ENCODE measurements around the gene NXN. TPM values are rescaled to one million over a fixed set of nuclear protein-coding genes. Genes with fewer than 3 reads are reported as not detected.
"Not testable (repeated sequence)": the region's sequence is repeated elsewhere in the genome, so short reads cannot be mapped to it uniquely, and the experiment has no call there.

The NXN gene
- polyA plus RNA-seq, 1 donor from 2014 or later, result 14.8 TPM

DNA sequence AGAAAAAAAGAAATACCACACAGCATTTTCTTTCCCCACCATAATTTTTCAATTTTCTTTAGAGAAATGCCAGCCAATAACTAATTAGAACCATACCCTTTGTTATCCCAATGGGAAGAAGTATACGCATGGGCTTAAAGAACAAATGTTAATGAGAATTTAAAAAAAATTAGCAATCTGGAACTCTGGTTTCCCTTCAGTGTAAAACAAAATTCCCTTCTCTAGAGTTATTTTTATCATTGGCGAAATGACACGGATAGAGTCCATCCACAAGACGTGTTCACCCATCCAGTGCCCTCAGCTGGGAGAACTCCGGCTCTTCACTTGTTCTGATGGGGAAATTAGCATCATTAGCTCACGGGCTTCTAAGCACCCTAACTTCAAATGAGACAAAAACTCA lies 3.3 kb downstream of the NXN start:
- no peak overlapping the region for H3K27ac ChIP-seq (ENCODE audit: low read length)
- H3K79me2 ChIP-seq (replicated peaks; ENCODE audit: insufficient read depth, low read length), result peaks cover 68% of the 10 kb centered on the region
- H3K4me3 ChIP-seq (ENCODE audit: low read length), result no peak overlapping the region
- H3K4me2 ChIP-seq (ENCODE audit: low read length), result no peak overlapping the region
- no peaks in the 10 kb centered on the region for H3K27me3 ChIP-seq (ENCODE audit: insufficient read depth, low read depth, low read length)
- H3K9me2 ChIP-seq (ENCODE audit: insufficient read depth, low read length), result no peaks in the 10 kb centered on the region
- H4K20me1 ChIP-seq (ENCODE audit: insufficient read depth), result no peaks in the 10 kb centered on the region
- no peak overlapping the region for H2AFZ ChIP-seq (ENCODE audit: low read depth, low read length)
- H3K9ac ChIP-seq (ENCODE audit: low read length), result no peak overlapping the region
- no peaks in the 10 kb centered on the region for H3K9me3 ChIP-seq (ENCODE audit: low read length)
- peaks cover 8% of the 10 kb centered on the region for H3F3A ChIP-seq (ENCODE audit: insufficient read depth, low read length, poor library complexity, severe bottlenecking)
- no peaks in the 10 kb centered on the region for H3K36me3 ChIP-seq (ENCODE audit: insufficient read depth, low read length)
- TF ChIP-seq TAF1 (IDR thresholded peaks at IDR 0.05; ENCODE audit: low read depth), result no peak
- TF ChIP-seq POLR2AphosphoS5 (IDR thresholded peaks at IDR 0.05), result no peak
- no peak for TF ChIP-seq REST (IDR thresholded peaks at IDR 0.05; ENCODE audit: borderline replicate concordance)
- no peak for TF ChIP-seq EZH2 (IDR thresholded peaks at IDR 0.05; ENCODE audit: borderline replicate concordance, insufficient read depth, low read length, poor library complexity, severe bottlenecking)

DNA sequence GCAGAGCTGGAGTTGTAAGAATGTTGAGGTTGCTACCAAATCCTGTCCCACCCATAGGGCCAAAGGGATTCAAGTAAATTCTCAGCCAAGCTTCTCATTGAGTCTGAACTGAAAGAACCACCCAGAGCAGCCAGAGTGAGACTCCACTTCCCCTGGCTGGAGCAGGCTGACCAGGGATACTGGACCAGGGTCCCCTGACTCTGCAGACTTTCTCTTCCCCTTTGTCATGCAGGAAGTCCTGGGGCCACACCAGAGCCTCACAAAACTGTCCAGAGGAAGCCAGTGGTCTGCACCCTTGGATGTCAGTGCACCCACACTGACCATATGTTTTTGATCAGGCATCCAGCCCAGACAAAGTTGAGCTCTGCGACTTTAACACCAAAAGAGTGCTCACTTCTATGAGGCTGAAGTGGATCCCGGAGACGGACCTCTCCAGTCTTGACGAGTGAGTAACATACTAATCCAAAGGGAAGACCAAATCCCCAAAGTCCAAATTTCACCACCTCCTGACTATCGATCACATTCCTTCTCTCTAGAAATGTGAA lies 4.1 kb downstream of the NXN start:
- TF ChIP-seq POLR2AphosphoS5 (IDR thresholded peaks at IDR 0.05) (no peak), MXI1 (conservative IDR thresholded peaks at IDR 0.05; ENCODE audit: poor library complexity, severe bottlenecking) (no peak), EP300 (conservative IDR thresholded peaks at IDR 0.05; ENCODE audit: poor library complexity, severe bottlenecking) (no peak), TAF1 (IDR thresholded peaks at IDR 0.05; ENCODE audit: low read depth) (no peak), REST (IDR thresholded peaks at IDR 0.05; ENCODE audit: borderline replicate concordance) (no peak), RAD21 (conservative IDR thresholded peaks at IDR 0.05) (no peak), SMC3 (conservative IDR thresholded peaks at IDR 0.05; ENCODE audit: poor library complexity) (no peak), EZH2 (IDR thresholded peaks at IDR 0.05; ENCODE audit: borderline replicate concordance, insufficient read depth, low read length, poor library complexity, severe bottlenecking) (no peak)
- H3F3A ChIP-seq (ENCODE audit: insufficient read depth, low read length, poor library complexity, severe bottlenecking), result peaks cover 6% of the 10 kb centered on the region
- H4K20me1 ChIP-seq (ENCODE audit: insufficient read depth), result no peaks in the 10 kb centered on the region
- peaks cover 70% of the 10 kb centered on the region for H3K79me2 ChIP-seq (replicated peaks; ENCODE audit: insufficient read depth, low read length)
- no peaks in the 10 kb centered on the region for H3K27me3 ChIP-seq (ENCODE audit: insufficient read depth, low read depth, low read length)
- H3K27ac ChIP-seq (ENCODE audit: low read length), result no peak overlapping the region
- H3K9me3 ChIP-seq (ENCODE audit: low read length), result no peaks in the 10 kb centered on the region
- no peaks in the 10 kb centered on the region for H3K36me3 ChIP-seq (ENCODE audit: insufficient read depth, low read length)
- H3K4me2 ChIP-seq (ENCODE audit: low read length), result no peak overlapping the region
- no peak overlapping the region for H2AFZ ChIP-seq (ENCODE audit: low read depth, low read length)
- H3K9ac ChIP-seq (ENCODE audit: low read length), result no peak overlapping the region
- H3K4me3 ChIP-seq (ENCODE audit: low read length), result no peak overlapping the region
- H3K9me2 ChIP-seq (ENCODE audit: insufficient read depth, low read length), result no peaks in the 10 kb centered on the region

GRCh38 chr17:974778-975177 lies 4.8 kb downstream of the NXN start:
- not testable (repeated sequence) for H4K20me1 ChIP-seq (ENCODE audit: insufficient read depth); H3K4me3 ChIP-seq (ENCODE audit: low read length); H3K27me3 ChIP-seq (ENCODE audit: insufficient read depth, low read depth, low read length); H3K36me3 ChIP-seq (ENCODE audit: insufficient read depth, low read length); H3K9me2 ChIP-seq (ENCODE audit: insufficient read depth, low read length); H2AFZ ChIP-seq (ENCODE audit: low read depth, low read length); H3K27ac ChIP-seq (ENCODE audit: low read length); H3K9me3 ChIP-seq (ENCODE audit: low read length); H3K4me2 ChIP-seq (ENCODE audit: low read length); H3F3A ChIP-seq (ENCODE audit: insufficient read depth, low read length, poor library complexity, severe bottlenecking); H3K9ac ChIP-seq (ENCODE audit: low read length)
- H3K79me2 ChIP-seq (replicated peaks; ENCODE audit: insufficient read depth, low read length), result peaks cover 70% of the 10 kb centered on the region
